Measurements from ENCODE around the gene STX1B.

Gene STX1B

GRCh38 chr16:30974348-30974747 lies 36.1 kb downstream of the STX1B start:
- Histone ChIP-seq H3K27ac (ENCODE audit: low read depth, low read length, severe bottlenecking) (no peak overlapping the region), H3K4me3 (ENCODE audit: extremely low read depth, insufficient read depth, low read length, poor library complexity, severe bottlenecking) (no peak overlapping the region), H3K36me3 (ENCODE audit: control insufficient read depth, insufficient read depth, low read length) (peaks cover 97% of the 10 kb centered on the region), H3K9me3 (ENCODE audit: control insufficient read depth, low read length) (no peaks in the 10 kb centered on the region), H3K4me1 (ENCODE audit: control insufficient read depth, insufficient read depth, low read length, poor library complexity, severe bottlenecking) (peaks cover 3% of the 10 kb centered on the region)
- WGBS, 2 experiments (ENCODE audit: insufficient coverage in 2 of 2): 93 to 97% methylated on average over 6 of the region's 6 CpGs

- peaks cover 3% of the 10 kb centered on the region for H3K4me1 ChIP-seq (ENCODE audit: control insufficient read depth, insufficient read depth, low read length, poor library complexity, severe bottlenecking)
- 84 to 88% methylated on average over 7 of the region's 7 CpGs for WGBS, 2 experiments (ENCODE audit: insufficient coverage in 2 of 2)
- H3K27ac ChIP-seq (ENCODE audit: low read depth, low read length, severe bottlenecking): no peak overlapping the region
- peaks cover 96% of the 10 kb centered on the region for H3K36me3 ChIP-seq (ENCODE audit: control insufficient read depth, insufficient read depth, low read length)
- H3K9me3 ChIP-seq (ENCODE audit: control insufficient read depth, low read length): no peaks in the 10 kb centered on the region
- H3K4me3 ChIP-seq (ENCODE audit: extremely low read depth, insufficient read depth, low read length, poor library complexity, severe bottlenecking): no peak overlapping the region
Measured at GRCh38 chr16:30972872-30973271, 37.6 kb downstream of the STX1B start.

GRCh38 chr16:30971298-30971697 lies 39.1 kb downstream of the STX1B start:
- no peak overlapping the region for H3K27ac ChIP-seq (ENCODE audit: low read depth, low read length, severe bottlenecking)
- H3K36me3 ChIP-seq (ENCODE audit: control insufficient read depth, insufficient read depth, low read length): peaks cover 94% of the 10 kb centered on the region
- no peak overlapping the region for H3K4me3 ChIP-seq (ENCODE audit: extremely low read depth, insufficient read depth, low read length, poor library complexity, severe bottlenecking)
- peaks cover 3% of the 10 kb centered on the region for H3K4me1 ChIP-seq (ENCODE audit: control insufficient read depth, insufficient read depth, low read length, poor library complexity, severe bottlenecking)
- H3K9me3 ChIP-seq (ENCODE audit: control insufficient read depth, low read length): no peaks in the 10 kb centered on the region
- WGBS, 2 experiments (ENCODE audit: insufficient coverage in 2 of 2): 94 to 95% methylated on average over 9 to 10 of the region's 14 CpGs

GRCh38 chr16:30969246-30969842 lies 41.1 kb downstream of the STX1B start:
- no peak overlapping the region for H3K4me3 ChIP-seq (ENCODE audit: extremely low read depth, insufficient read depth, low read length, poor library complexity, severe bottlenecking)
- peaks cover 94% of the 10 kb centered on the region for H3K36me3 ChIP-seq (ENCODE audit: control insufficient read depth, insufficient read depth, low read length)
- no peaks in the 10 kb centered on the region for H3K9me3 ChIP-seq (ENCODE audit: control insufficient read depth, low read length)
- no peaks in the 10 kb centered on the region for H3K4me1 ChIP-seq (ENCODE audit: control insufficient read depth, insufficient read depth, low read length, poor library complexity, severe bottlenecking)
- H3K27ac ChIP-seq (ENCODE audit: low read depth, low read length, severe bottlenecking): no peak overlapping the region
- WGBS, 2 experiments (ENCODE audit: insufficient coverage in 2 of 2): 93 to 95% methylated on average over 12 to 19 of the region's 19 CpGs

- Histone ChIP-seq H3K9me3 (ENCODE audit: control insufficient read depth, low read length) (no peaks in the 10 kb centered on the region), H3K4me3 (ENCODE audit: extremely low read depth, insufficient read depth, low read length, poor library complexity, severe bottlenecking) (no peak overlapping the region), H3K4me1 (ENCODE audit: control insufficient read depth, insufficient read depth, low read length, poor library complexity, severe bottlenecking) (no peaks in the 10 kb centered on the region), H3K36me3 (ENCODE audit: control insufficient read depth, insufficient read depth, low read length) (peaks cover 94% of the 10 kb centered on the region), H3K27ac (ENCODE audit: low read depth, low read length, severe bottlenecking) (no peak overlapping the region)
- 93 to 100% methylated on average over 3 to 4 of the region's 4 CpGs for WGBS, 2 experiments (ENCODE audit: insufficient coverage in 2 of 2)
Measured at GRCh38 chr16:30967795-30968194, 42.6 kb downstream of the STX1B start.

GRCh38 chr16:30966033-30966619 lies 44.3 kb downstream of the STX1B start:
- Histone ChIP-seq H3K4me3 (ENCODE audit: extremely low read depth, insufficient read depth, low read length, poor library complexity, severe bottlenecking) (no peak overlapping the region), H3K4me1 (ENCODE audit: control insufficient read depth, insufficient read depth, low read length, poor library complexity, severe bottlenecking) (no peaks in the 10 kb centered on the region), H3K27ac (ENCODE audit: low read depth, low read length, severe bottlenecking) (no peak overlapping the region), H3K9me3 (ENCODE audit: control insufficient read depth, low read length) (no peaks in the 10 kb centered on the region), H3K36me3 (ENCODE audit: control insufficient read depth, insufficient read depth, low read length) (peaks cover 95% of the 10 kb centered on the region)
- WGBS, 2 experiments (ENCODE audit: insufficient coverage in 2 of 2): 96 to 98% methylated on average over 12 to 18 of the region's 19 CpGs

- 94 to 95% methylated on average over 8 to 9 of the region's 15 CpGs for WGBS, 2 experiments (ENCODE audit: insufficient coverage in 2 of 2)
- no peaks in the 10 kb centered on the region for H3K4me1 ChIP-seq (ENCODE audit: control insufficient read depth, insufficient read depth, low read length, poor library complexity, severe bottlenecking)
- no peaks in the 10 kb centered on the region for H3K9me3 ChIP-seq (ENCODE audit: control insufficient read depth, low read length)
- H3K36me3 ChIP-seq (ENCODE audit: control insufficient read depth, insufficient read depth, low read length): peaks cover 95% of the 10 kb centered on the region
- H3K27ac ChIP-seq (ENCODE audit: low read depth, low read length, severe bottlenecking): no peak overlapping the region
- no peak overlapping the region for H3K4me3 ChIP-seq (ENCODE audit: extremely low read depth, insufficient read depth, low read length, poor library complexity, severe bottlenecking)
Measured at GRCh38 chr16:30965436-30965835, 45.0 kb downstream of the STX1B start.

GRCh38 chr16:30964574-30965226 lies 45.7 kb downstream of the STX1B start:
- Histone ChIP-seq H3K4me1 (ENCODE audit: control insufficient read depth, insufficient read depth, low read length, poor library complexity, severe bottlenecking) (no peaks in the 10 kb centered on the region), H3K9me3 (ENCODE audit: control insufficient read depth, low read length) (no peaks in the 10 kb centered on the region), H3K36me3 (ENCODE audit: control insufficient read depth, insufficient read depth, low read length) (peaks cover 95% of the 10 kb centered on the region), H3K4me3 (ENCODE audit: extremely low read depth, insufficient read depth, low read length, poor library complexity, severe bottlenecking) (no peak overlapping the region), H3K27ac (ENCODE audit: low read depth, low read length, severe bottlenecking) (no peak overlapping the region)
- 95% methylated on average over 22 to 28 of the region's 33 CpGs for WGBS, 2 experiments (ENCODE audit: insufficient coverage in 2 of 2)

GRCh38 chr16:30963925-30964511 lies 46.4 kb downstream of the STX1B start:
- no peaks in the 10 kb centered on the region for H3K9me3 ChIP-seq (ENCODE audit: control insufficient read depth, low read length)
- peaks cover 95% of the 10 kb centered on the region for H3K36me3 ChIP-seq (ENCODE audit: control insufficient read depth, insufficient read depth, low read length)
- no peaks in the 10 kb centered on the region for H3K4me1 ChIP-seq (ENCODE audit: control insufficient read depth, insufficient read depth, low read length, poor library complexity, severe bottlenecking)
- no peak overlapping the region for H3K27ac ChIP-seq (ENCODE audit: low read depth, low read length, severe bottlenecking)
- WGBS, 2 experiments (ENCODE audit: insufficient coverage in 2 of 2): 95 to 100% methylated on average over 8 to 17 of the region's 18 CpGs
- H3K4me3 ChIP-seq (ENCODE audit: extremely low read depth, insufficient read depth, low read length, poor library complexity, severe bottlenecking): no peak overlapping the region

GRCh38 chr16:30961384-30961783 lies 49.1 kb downstream of the STX1B start:
- Histone ChIP-seq H3K4me3 (ENCODE audit: extremely low read depth, insufficient read depth, low read length, poor library complexity, severe bottlenecking) (no peak overlapping the region), H3K9me3 (ENCODE audit: control insufficient read depth, low read length) (no peaks in the 10 kb centered on the region), H3K36me3 (ENCODE audit: control insufficient read depth, insufficient read depth, low read length) (peaks cover 75% of the 10 kb centered on the region), H3K27ac (ENCODE audit: low read depth, low read length, severe bottlenecking) (no peak overlapping the region), H3K4me1 (ENCODE audit: control insufficient read depth, insufficient read depth, low read length, poor library complexity, severe bottlenecking) (peaks cover 5% of the 10 kb centered on the region)
- 94 to 97% methylated on average over 6 to 8 of the region's 11 CpGs for WGBS, 2 experiments (ENCODE audit: insufficient coverage in 2 of 2)
